Upper lobe of right lung (tissue), 1 donor: ENCODE results near the gene OR5AU1. TPM values are rescaled to one million over a fixed set of nuclear protein-coding genes. Genes with fewer than 3 reads are reported as not detected.
A peak's percentile ranks its signal among the peaks of the same experiment; 100 is the strongest.

ENCODE experiments used
- ATAC-seq: fragments of 200-7000 bp; cut with Tn5 transposase; one replicate; pipeline ENCODE4 v1.9.1; 2020; ENCODE audit warnings: mild to moderate bottlenecking, moderate library complexity
- DNase-seq: peaks from one replicate; pipeline ENCODE4 v3.0.0-alpha.2; 2020
- H3K27ac ChIP-seq: fragments of 200-600 bp; one replicate; pipeline ENCODE4 v1.8.0; 2022
- H3K27me3 ChIP-seq: fragments of 200-600 bp; one replicate; pipeline ENCODE4 v1.8.0; 2022; ENCODE audit warnings: mild to moderate bottlenecking
- H3K36me3 ChIP-seq: fragments of 200-600 bp; one replicate; pipeline ENCODE4 v1.8.0; 2022
- H3K4me1 ChIP-seq: fragments of 200-600 bp; one replicate; pipeline ENCODE4 v1.8.0; 2022
- H3K4me3 ChIP-seq: fragments of 200-600 bp; one replicate; pipeline ENCODE4 v1.8.0; 2022; ENCODE audit warnings: mild to moderate bottlenecking
- H3K9me3 ChIP-seq: fragments of 200-600 bp; one replicate; pipeline ENCODE4 v1.8.0; 2022
- CTCF ChIP-seq: fragments of 200-600 bp; IDR thresholded peaks from one replicate; pipeline ENCODE4 v1.8.0; 2022; ENCODE audit warnings: antibody characterized with exemption
- intact Hi-C: fragments of 100-400 bp; cut with DNase I; formaldehyde crosslinking; loops from one replicate; pipeline ENCODE4 v1.11.0; 2022
- total RNA-seq: library from RNA; stranded (reverse); fragmentation: NEBNext Ultra II Directional; extraction: Animal tissue kit (Norgen Biotek cat#: 25700); gene quantifications from one replicate; pipeline ENCODE4 v1.2.1, GENCODE V29; 2021
- donor health status: DM: no; HTN: yes; CAD: no; lungs with severe emphysema.

Gene OR5AU1
- total RNA-seq, 1 donor from 2014 or later, result not detected

GRCh38 chr14:21194597-21194996 is 38.7 kb upstream of the OR5AU1 start:
- no peak for TF ChIP-seq CTCF
- DNase-seq (no peak), ATAC-seq (no peak)

GRCh38 chr14:21192875-21193535 is 37.1 kb upstream of the OR5AU1 start:
- H3K4me3 ChIP-seq, result no peak overlapping the region
- no peak for ATAC-seq
- no peak overlapping the region for H3K27ac ChIP-seq
- H3K4me1 ChIP-seq, result peaks cover 8% of the 10 kb centered on the region
- no peaks in the 10 kb centered on the region for H3K36me3 ChIP-seq
- intact Hi-C loops, result no loop called here
- no peaks in the 10 kb centered on the region for H3K27me3 ChIP-seq
- no peaks in the 10 kb centered on the region for H3K9me3 ChIP-seq
- no peak for DNase-seq
- TF ChIP-seq CTCF, result no peak

More at GRCh38 chr14:21194597-21194996, 38.7 kb upstream of the OR5AU1 start:
- intact Hi-C loops, result no loop called here
- no peak overlapping the region for H3K4me3 ChIP-seq
- no peaks in the 10 kb centered on the region for H3K36me3 ChIP-seq
- no peaks in the 10 kb centered on the region for H3K27me3 ChIP-seq
- no peak overlapping the region for H3K27ac ChIP-seq
- no peaks in the 10 kb centered on the region for H3K9me3 ChIP-seq
- peaks cover 8% of the 10 kb centered on the region for H3K4me1 ChIP-seq

GRCh38 chr14:21192447-21192822 is 36.6 kb upstream of the OR5AU1 start:
- TF ChIP-seq CTCF, result no peak
- ATAC-seq (peak; percentile 5), DNase-seq (no peak)
- Histone ChIP-seq H3K27ac (no peak overlapping the region), H3K4me1 (peaks cover 8% of the 10 kb centered on the region), H3K4me3 (no peak overlapping the region), H3K36me3 (no peaks in the 10 kb centered on the region), H3K9me3 (no peaks in the 10 kb centered on the region), H3K27me3 (no peaks in the 10 kb centered on the region)
- intact Hi-C loops, result no loop called here

- intact Hi-C loops, result no loop called here
- H3K27me3 ChIP-seq, result no peaks in the 10 kb centered on the region
- peak overlapping the region; percentile 37 for H3K4me3 ChIP-seq
- no peaks in the 10 kb centered on the region for H3K9me3 ChIP-seq
- no peak overlapping the region for H3K27ac ChIP-seq
- peaks cover 8% of the 10 kb centered on the region for H3K4me1 ChIP-seq
- DNase-seq (peak; percentile 90), ATAC-seq (peak; percentile 99)
- no peaks in the 10 kb centered on the region for H3K36me3 ChIP-seq
- no peak for TF ChIP-seq CTCF
Observed at GRCh38 chr14:21191809-21192446, 36.1 kb upstream of the OR5AU1 start.

- no peak for ATAC-seq
- Histone ChIP-seq H3K36me3 (no peaks in the 10 kb centered on the region), H3K27me3 (no peaks in the 10 kb centered on the region), H3K4me3 (peak overlapping the region; percentile 37), H3K4me1 (peaks cover 8% of the 10 kb centered on the region), H3K27ac (no peak overlapping the region), H3K9me3 (no peaks in the 10 kb centered on the region)
- TF ChIP-seq CTCF, result no peak
- intact Hi-C loops, result no loop called here
- DNase-seq, result no peak
Observed at GRCh38 chr14:21191261-21191808, 35.5 kb upstream of the OR5AU1 start.
